Fibroblast of peridontal ligament (primary cell): ENCODE data around the gene SEC14L5.
"Not testable (repeated sequence)": the region's sequence is repeated elsewhere in the genome, so short reads cannot be mapped to it uniquely, and the experiment has no call there.

Experiments
- DNase-seq: peaks from one replicate; pipeline ENCODE4 v3.0.0-alpha.2; 2010; ENCODE audit errors: extremely low read depth

Gene SEC14L5

GRCh38 chr16:4949986-4950385 is 8.1 kb upstream of the SEC14L5 start:
- no peak for DNase-seq

GRCh38 chr16:4951583-4951982 is 6.5 kb upstream of the SEC14L5 start:
- DNase-seq: not testable (repeated sequence)

- DNase-seq: no peak
Observed at GRCh38 chr16:4954714-4955113, 3.4 kb upstream of the SEC14L5 start.

- DNase-seq: no peak
Observed at GRCh38 chr16:4957420-4957719, 760 bp upstream of the SEC14L5 start.

GRCh38 chr16:4958510-4959438 is 644 bp downstream of the SEC14L5 start:
- DNase-seq: no peak

GRCh38 chr16:4960579-4960978 is 2.4 kb downstream of the SEC14L5 start:
- DNase-seq: no peak

- DNase-seq: no peak
Observed at GRCh38 chr16:4962716-4963115, 4.6 kb downstream of the SEC14L5 start.

GRCh38 chr16:4963527-4963926 is 5.4 kb downstream of the SEC14L5 start:
- DNase-seq: not testable (repeated sequence)

GRCh38 chr16:4966736-4967453 is 8.8 kb downstream of the SEC14L5 start:
- no peak for DNase-seq

- not testable (repeated sequence) for DNase-seq
Observed at GRCh38 chr16:4968278-4968677, 10.1 kb downstream of the SEC14L5 start.

GRCh38 chr16:4968879-4969483 is 10.9 kb downstream of the SEC14L5 start:
- DNase-seq: no peak

GRCh38 chr16:4970010-4970409 is 11.9 kb downstream of the SEC14L5 start:
- no peak for DNase-seq

GRCh38 chr16:4972938-4973587 is 14.9 kb downstream of the SEC14L5 start:
- no peak for DNase-seq

- no peak for DNase-seq
Observed at GRCh38 chr16:4976079-4976478, 17.9 kb downstream of the SEC14L5 start.

GRCh38 chr16:4976611-4977145 is 18.5 kb downstream of the SEC14L5 start:
- DNase-seq: no peak

- no peak for DNase-seq
Observed at GRCh38 chr16:4979164-4979563, 21.0 kb downstream of the SEC14L5 start.

- DNase-seq: no peak
Observed at GRCh38 chr16:4979736-4980660, 21.9 kb downstream of the SEC14L5 start.

GRCh38 chr16:4980691-4981090 is 22.6 kb downstream of the SEC14L5 start:
- DNase-seq: no peak

- no peak for DNase-seq
Observed at GRCh38 chr16:4981473-4981872, 23.3 kb downstream of the SEC14L5 start.

- DNase-seq: no peak
Observed at GRCh38 chr16:4982056-4982867, 24.1 kb downstream of the SEC14L5 start.
